ENCODE data around the gene TSPAN9. TPM values are rescaled to one million over a fixed set of nuclear protein-coding genes. Genes with fewer than 3 reads are reported as not detected.
A peak's percentile ranks its signal among the peaks of the same experiment; 100 is the strongest.

The TSPAN9 gene
- polyA plus RNA-seq, 1 donor from 2014 or later = not detected

DNA sequence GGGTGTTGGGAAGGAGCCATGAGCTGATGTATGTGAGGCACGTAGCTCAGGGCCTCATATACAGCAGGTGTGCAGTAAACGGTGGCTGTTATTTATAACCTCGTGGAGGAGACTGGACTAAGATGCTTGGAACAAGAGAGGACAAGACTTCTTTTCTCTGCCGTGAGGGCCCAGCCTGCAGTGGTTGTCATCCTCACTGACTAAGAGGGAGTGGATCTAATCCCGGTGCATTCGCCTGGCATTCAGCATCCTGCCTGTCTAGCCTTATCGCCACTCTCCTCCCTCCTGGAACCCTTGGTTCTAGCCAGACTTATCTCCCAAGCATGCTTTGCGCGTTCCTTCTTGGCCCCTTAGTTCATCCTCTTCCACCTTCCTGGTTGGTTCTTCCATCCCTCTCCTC lies 3.9 kb downstream of the TSPAN9 start:
- no peak overlapping the region for H3K4me3 Mint-ChIP-seq
- no peak overlapping the region for H3K27ac Mint-ChIP-seq
- H3K27me3 Mint-ChIP-seq = peaks cover 7% of the 10 kb centered on the region
- H3K4me1 Mint-ChIP-seq = peaks cover 0 to 6% (median 1%) of the 10 kb centered on the region in 3 donors
- peaks cover 0 to 6% (median 2%) of the 10 kb centered on the region in 3 donors for H3K9me3 Mint-ChIP-seq
- H3K36me3 Mint-ChIP-seq = no peaks in the 10 kb centered on the region

DNA sequence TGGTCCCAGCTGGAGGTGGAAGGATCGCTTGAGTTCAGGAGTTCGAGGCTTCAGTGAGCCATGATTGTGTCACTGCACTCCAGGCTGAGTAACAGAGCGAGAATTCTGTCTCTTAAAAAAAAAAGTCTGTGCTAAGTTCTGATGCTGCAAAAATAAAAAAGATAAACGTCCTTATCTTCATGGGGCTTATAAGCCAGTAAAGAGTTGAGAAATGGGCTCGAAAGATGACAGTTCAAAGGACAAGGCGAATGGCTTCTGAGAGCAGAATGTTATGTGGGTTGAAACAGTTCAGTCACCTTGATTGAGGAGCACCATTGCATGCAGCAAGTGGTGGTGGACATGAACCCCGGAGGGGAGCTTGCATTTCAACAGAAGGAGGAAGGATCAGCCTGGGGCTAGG lies 4.7 kb downstream of the TSPAN9 start:
- peaks cover 0 to 6% (median 0%) of the 10 kb centered on the region in 3 donors for H3K4me1 Mint-ChIP-seq
- H3K27me3 Mint-ChIP-seq = peaks cover 9% of the 10 kb centered on the region
- H3K9me3 Mint-ChIP-seq = peaks cover 0 to 6% (median 4%) of the 10 kb centered on the region in 3 donors
- H3K36me3 Mint-ChIP-seq = no peaks in the 10 kb centered on the region
- H3K4me3 Mint-ChIP-seq = no peak overlapping the region
- H3K27ac Mint-ChIP-seq = no peak overlapping the region

GRCh38 chr12:3083241-3083920 lies 6.2 kb downstream of the TSPAN9 start:
- no peak overlapping the region for H3K4me3 Mint-ChIP-seq
- peaks cover 8% of the 10 kb centered on the region for H3K27me3 Mint-ChIP-seq
- H3K9me3 Mint-ChIP-seq = peaks cover 0 to 6% (median 4%) of the 10 kb centered on the region in 3 donors
- H3K27ac Mint-ChIP-seq = peak overlapping the region in 1 of 3 donors; percentile 47
- no peaks in the 10 kb centered on the region for H3K36me3 Mint-ChIP-seq
- H3K4me1 Mint-ChIP-seq = no peaks in the 10 kb centered on the region

DNA sequence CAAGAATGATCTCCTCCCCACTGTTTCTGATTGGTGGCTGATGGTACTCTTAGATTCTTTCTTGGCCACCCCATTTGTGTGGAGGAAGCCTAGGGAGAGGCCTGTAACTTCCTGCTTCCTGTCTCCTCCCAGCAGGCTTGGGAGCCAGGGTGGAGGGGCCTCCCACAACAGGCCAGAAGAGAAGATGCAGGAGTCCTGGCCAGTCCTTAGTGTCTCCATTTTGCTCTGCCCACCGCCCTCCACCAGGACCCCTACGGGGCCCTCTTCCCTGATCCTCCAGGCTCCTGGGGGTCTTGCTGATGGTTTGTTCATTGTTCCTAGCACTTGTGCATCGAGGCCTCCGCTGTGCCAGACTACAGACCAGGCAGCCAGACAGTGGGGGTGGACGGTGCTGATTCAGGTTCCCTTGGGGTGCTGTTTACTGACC lies 6.8 kb downstream of the TSPAN9 start:
- Mint-ChIP-seq H3K4me1 (no peaks in the 10 kb centered on the region), H3K4me3 (no peak overlapping the region), H3K27me3 (peaks cover 8% of the 10 kb centered on the region), H3K27ac (no peak overlapping the region), H3K36me3 (no peaks in the 10 kb centered on the region), H3K9me3 (peaks cover 0 to 6% (median 4%) of the 10 kb centered on the region in 3 donors)

DNA sequence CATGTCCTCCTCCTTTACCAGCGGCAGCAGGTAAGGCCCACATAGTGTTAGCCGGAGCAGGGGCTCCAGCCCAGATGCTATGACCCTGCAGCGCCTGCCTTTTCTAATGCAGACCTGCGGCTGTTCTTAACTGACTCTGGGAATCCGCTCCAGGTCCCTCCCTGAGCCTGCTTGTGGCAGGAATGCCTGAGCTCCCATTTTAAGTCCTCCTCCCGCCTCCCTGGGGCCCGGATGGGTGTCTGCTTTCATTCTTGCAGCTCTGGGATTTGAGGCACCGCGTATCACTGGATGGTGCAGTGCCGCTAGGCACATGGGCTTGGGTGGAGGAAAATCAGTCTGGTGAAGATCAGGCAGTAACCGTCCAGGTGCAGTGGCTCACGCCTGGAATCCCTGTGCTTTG lies 7.6 kb downstream of the TSPAN9 start:
- H3K27ac Mint-ChIP-seq = no peak overlapping the region
- H3K9me3 Mint-ChIP-seq = peaks cover 0 to 6% (median 4%) of the 10 kb centered on the region in 3 donors
- no peaks in the 10 kb centered on the region for H3K4me1 Mint-ChIP-seq
- H3K4me3 Mint-ChIP-seq = no peak overlapping the region
- H3K27me3 Mint-ChIP-seq = peaks cover 8% of the 10 kb centered on the region
- no peaks in the 10 kb centered on the region for H3K36me3 Mint-ChIP-seq

DNA sequence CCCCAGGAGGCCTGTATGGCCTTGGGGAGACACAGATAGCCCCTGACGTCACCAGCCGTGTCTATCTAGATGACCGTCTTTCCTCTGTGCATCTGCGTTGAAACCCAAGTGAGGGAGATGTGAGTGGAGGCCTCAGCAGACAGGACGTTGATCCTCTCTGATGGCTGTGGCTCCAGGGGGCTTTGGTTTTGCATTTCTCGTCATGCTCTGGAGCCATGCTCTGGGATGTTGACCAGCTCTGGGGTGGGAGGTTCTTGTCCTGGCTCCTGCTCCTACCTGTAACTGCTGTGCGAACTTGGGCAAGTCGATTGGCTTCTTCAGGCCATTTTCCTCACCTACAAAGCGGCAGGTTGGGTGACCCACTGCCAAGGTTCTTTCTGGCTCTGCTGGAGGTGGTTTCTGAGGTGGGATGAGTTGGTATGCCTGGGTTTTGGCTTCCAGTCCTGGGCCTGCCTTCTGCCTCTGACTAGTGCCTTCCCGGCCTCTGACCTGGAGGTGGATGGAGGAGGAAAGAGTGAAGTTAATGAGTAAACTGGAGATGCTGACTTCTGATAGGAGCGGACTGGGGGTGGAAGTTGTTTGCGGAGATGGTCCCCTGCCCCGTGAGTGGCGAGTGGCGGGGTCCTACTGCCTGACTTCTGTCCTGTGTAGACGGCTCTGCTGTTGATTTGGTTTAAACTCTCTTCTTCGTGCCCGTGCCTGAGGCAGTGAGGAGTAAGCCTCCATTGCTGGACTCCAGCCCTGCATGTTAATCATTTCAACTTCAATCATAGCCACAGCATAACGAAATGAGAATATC lies 8.4 kb downstream of the TSPAN9 start:
- H3K4me1 Mint-ChIP-seq = no peaks in the 10 kb centered on the region
- no peak overlapping the region for H3K27ac Mint-ChIP-seq
- no peaks in the 10 kb centered on the region for H3K36me3 Mint-ChIP-seq
- peaks cover 0 to 6% (median 4%) of the 10 kb centered on the region in 3 donors for H3K9me3 Mint-ChIP-seq
- peaks cover 8% of the 10 kb centered on the region for H3K27me3 Mint-ChIP-seq
- no peak overlapping the region for H3K4me3 Mint-ChIP-seq

DNA sequence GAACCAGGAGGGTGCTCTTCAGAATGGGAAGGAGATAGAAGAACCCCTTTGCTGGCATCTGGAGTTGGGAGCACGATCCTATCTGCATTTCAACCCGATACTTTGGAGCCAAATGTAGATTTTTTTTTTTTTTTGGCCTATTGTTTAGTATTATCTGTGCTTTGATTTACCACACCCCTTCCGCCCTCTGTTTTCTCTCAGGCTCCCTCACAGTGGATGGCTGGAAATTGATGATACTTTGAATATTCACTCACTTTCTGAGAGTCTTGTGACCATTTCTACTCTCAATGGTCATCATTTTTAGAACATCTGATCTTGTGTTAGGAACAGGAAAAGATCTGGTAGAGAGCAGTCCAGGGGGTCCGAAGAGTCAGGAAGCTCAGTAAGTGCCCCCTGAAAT lies 9.0 kb downstream of the TSPAN9 start:
- Mint-ChIP-seq H3K27me3 (peaks cover 6% of the 10 kb centered on the region), H3K27ac (no peak overlapping the region), H3K4me3 (no peak overlapping the region), H3K4me1 (no peaks in the 10 kb centered on the region), H3K36me3 (no peaks in the 10 kb centered on the region), H3K9me3 (peaks cover 0 to 6% (median 4%) of the 10 kb centered on the region in 3 donors)

DNA sequence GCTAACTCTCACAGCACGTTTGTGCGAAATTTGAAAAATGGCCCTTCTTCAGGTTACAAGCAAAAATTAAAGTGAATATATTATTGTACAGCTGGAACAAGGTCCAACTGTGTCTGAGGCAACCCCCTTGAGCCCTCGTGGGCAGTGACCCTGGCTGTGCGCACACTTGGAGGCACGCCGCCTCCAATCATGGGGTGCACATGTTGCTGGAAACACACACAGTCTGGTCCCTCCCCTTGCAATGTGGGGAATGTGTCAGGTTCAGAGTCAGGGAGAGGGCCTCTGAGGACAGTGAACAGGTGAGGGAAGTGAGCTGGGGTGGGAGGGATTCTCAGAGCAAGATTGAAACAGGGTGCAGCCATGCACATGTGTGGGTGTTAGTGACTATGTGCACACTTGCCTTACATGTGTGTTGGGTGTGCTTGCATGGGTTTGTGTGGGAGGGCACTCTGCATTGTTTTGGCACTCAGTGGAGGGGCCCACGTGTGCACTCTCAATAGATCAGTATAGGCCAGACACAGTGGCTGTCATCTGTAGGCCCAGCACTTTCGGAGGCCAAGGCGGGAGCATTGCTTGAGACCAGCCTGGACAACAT lies 9.6 kb downstream of the TSPAN9 start:
- Mint-ChIP-seq H3K27me3 (peaks cover 6% of the 10 kb centered on the region), H3K9me3 (peaks cover 0 to 6% (median 4%) of the 10 kb centered on the region in 3 donors), H3K4me1 (no peaks in the 10 kb centered on the region), H3K4me3 (no peak overlapping the region), H3K27ac (no peak overlapping the region), H3K36me3 (no peaks in the 10 kb centered on the region)

- Mint-ChIP-seq H3K27ac (no peak overlapping the region), H3K36me3 (no peaks in the 10 kb centered on the region), H3K4me1 (no peaks in the 10 kb centered on the region), H3K9me3 (peaks cover 0 to 6% (median 2%) of the 10 kb centered on the region in 3 donors), H3K27me3 (peaks cover 4% of the 10 kb centered on the region), H3K4me3 (no peak overlapping the region)
Measured at GRCh38 chr12:3087758-3088650, 10.8 kb downstream of the TSPAN9 start.

DNA sequence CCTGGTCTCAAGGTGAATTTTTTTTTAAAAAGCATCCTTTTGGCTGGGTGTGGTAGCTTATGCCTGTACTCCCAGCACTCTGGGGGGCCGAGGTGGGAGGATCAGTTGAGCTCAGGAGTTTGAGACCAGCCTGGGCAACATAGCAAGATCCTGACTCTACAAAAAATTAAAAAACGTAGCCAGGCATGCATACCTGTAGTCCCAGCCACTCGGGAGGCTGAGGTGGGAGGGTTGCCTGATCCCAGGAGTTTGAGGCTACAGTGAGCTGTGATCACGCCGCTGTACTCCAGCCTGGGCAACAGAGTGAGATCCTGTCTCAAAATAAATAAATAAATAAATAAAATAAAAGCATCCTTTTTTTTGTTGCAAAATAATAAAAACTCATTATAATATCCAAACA lies 12.4 kb downstream of the TSPAN9 start:
- no peak overlapping the region for H3K27ac Mint-ChIP-seq
- H3K27me3 Mint-ChIP-seq = peaks cover 4% of the 10 kb centered on the region
- H3K9me3 Mint-ChIP-seq = peaks cover 0 to 2% (median 0%) of the 10 kb centered on the region in 3 donors
- no peaks in the 10 kb centered on the region for H3K4me1 Mint-ChIP-seq
- H3K36me3 Mint-ChIP-seq = no peaks in the 10 kb centered on the region
- no peak overlapping the region for H3K4me3 Mint-ChIP-seq

DNA sequence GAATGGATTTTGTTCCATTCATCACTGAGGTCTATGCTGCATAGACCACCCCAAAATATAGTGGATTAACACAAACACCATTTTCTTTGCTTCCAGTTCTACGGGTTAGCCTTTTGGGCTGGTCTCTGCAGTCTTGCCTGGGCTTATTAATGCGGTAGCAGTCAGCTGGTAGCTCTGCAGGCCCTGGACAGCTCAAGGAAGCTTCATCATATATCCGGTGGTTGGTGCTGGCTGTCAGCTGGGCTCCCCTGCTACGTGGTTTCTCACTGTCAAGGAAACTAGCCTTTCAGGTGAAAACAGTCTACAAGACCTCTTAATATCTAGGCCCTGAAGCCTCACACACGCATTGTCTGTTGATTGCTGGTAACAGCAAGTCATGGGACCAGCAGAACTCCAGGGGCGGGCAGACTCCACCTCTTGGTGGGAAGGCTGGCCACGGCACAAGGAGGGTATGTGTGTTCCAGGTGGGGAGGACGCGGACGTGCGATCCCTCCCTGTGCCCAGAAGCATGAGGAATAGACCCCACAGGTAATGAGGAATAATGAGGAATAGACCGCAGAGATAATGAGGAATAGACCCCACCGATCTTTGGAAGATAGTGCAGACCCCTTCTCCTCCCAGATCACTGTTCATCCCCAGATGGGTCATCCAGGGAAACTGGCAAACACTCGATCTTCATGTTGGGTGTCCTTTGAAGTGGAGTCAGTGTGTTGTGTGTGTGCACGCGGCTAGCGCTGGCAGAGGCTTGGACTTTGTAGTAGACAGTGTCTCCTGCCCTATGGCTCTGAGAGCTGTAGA lies 13.3 kb downstream of the TSPAN9 start:
- no peak overlapping the region for H3K4me3 Mint-ChIP-seq
- no peak overlapping the region for H3K27ac Mint-ChIP-seq
- H3K36me3 Mint-ChIP-seq = no peaks in the 10 kb centered on the region
- H3K4me1 Mint-ChIP-seq = no peaks in the 10 kb centered on the region
- peaks cover 0 to 2% (median 0%) of the 10 kb centered on the region in 3 donors for H3K9me3 Mint-ChIP-seq
- peaks cover 4% of the 10 kb centered on the region for H3K27me3 Mint-ChIP-seq

GRCh38 chr12:3091038-3091319 lies 13.8 kb downstream of the TSPAN9 start:
- no peak overlapping the region for H3K27ac Mint-ChIP-seq
- H3K4me3 Mint-ChIP-seq = no peak overlapping the region
- no peaks in the 10 kb centered on the region for H3K36me3 Mint-ChIP-seq
- peaks cover 4% of the 10 kb centered on the region for H3K27me3 Mint-ChIP-seq
- no peaks in the 10 kb centered on the region for H3K4me1 Mint-ChIP-seq
- H3K9me3 Mint-ChIP-seq = peaks cover 0 to 2% (median 0%) of the 10 kb centered on the region in 3 donors

DNA sequence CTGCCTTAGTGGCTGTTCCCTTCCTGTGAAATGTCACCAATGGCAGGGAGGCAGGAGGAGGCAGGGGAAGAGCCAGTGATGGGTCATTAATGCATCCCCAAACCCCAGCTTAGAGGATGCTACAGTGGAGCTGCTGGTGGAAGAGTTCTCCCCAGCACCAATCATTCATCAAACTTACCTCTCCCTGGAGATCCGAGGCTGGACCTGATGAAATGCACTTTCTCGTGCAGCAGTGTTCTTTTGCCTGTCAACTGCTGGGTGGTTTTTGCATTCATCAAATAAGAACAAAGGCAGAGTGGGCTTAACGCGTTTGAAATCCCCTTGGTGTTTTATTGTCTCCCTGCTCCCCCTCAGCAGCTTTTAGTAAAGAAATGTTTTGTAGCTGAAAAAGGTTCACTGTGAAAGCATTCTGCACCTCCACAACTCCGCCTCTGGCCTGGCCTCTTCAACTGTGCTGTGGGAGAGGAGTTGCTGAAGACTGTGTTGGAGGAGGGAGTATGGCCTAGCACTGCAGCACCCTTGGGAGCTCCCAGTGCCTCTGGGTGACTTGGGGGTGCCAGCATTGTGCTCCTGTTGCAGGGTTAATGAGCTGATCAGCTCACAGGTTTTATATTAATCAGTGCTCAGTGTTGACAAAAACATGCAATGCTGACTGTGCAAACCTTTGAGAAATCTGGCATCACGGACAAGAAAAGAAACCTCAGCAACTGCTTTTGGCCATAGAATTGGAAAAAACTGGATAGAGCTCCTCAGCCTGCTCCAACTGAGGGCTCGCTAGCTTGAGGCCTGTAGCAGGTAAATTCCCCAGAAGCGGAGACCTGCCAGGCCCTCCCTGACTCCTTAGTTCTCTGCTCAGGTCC lies 14.4 kb downstream of the TSPAN9 start:
- Mint-ChIP-seq H3K4me3 (no peak overlapping the region), H3K27ac (no peak overlapping the region), H3K27me3 (peaks cover 4% of the 10 kb centered on the region), H3K4me1 (no peaks in the 10 kb centered on the region), H3K9me3 (peaks cover 0 to 6% (median 4%) of the 10 kb centered on the region in 3 donors), H3K36me3 (no peaks in the 10 kb centered on the region)

Data from IgD-negative memory B cell (primary cell).